IPS-18c (cell line): Measurements from ENCODE around the gene RTN3.
"Not testable (repeated sequence)": the region's sequence is repeated elsewhere in the genome, so short reads cannot be mapped to it uniquely, and the experiment has no call there.

Experiments
- H3K4me3 ChIP-seq: 2 replicates; pipeline ENCODE4 v1.7.0; 2013; ENCODE audit warnings: low read depth, mild to moderate bottlenecking, low read length, moderate library complexity; ENCODE audit not compliant: insufficient read depth
- H3K9me3 ChIP-seq: one replicate; pipeline ENCODE4 v1.6.1; 2013; ENCODE audit warnings: mild to moderate bottlenecking, low read length, moderate library complexity; ENCODE audit not compliant: control insufficient read depth, insufficient read depth

RTN3 gene, protein sequence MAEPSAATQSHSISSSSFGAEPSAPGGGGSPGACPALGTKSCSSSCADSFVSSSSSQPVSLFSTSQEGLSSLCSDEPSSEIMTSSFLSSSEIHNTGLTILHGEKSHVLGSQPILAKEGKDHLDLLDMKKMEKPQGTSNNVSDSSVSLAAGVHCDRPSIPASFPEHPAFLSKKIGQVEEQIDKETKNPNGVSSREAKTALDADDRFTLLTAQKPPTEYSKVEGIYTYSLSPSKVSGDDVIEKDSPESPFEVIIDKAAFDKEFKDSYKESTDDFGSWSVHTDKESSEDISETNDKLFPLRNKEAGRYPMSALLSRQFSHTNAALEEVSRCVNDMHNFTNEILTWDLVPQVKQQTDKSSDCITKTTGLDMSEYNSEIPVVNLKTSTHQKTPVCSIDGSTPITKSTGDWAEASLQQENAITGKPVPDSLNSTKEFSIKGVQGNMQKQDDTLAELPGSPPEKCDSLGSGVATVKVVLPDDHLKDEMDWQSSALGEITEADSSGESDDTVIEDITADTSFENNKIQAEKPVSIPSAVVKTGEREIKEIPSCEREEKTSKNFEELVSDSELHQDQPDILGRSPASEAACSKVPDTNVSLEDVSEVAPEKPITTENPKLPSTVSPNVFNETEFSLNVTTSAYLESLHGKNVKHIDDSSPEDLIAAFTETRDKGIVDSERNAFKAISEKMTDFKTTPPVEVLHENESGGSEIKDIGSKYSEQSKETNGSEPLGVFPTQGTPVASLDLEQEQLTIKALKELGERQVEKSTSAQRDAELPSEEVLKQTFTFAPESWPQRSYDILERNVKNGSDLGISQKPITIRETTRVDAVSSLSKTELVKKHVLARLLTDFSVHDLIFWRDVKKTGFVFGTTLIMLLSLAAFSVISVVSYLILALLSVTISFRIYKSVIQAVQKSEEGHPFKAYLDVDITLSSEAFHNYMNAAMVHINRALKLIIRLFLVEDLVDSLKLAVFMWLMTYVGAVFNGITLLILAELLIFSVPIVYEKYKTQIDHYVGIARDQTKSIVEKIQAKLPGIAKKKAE

GRCh38 chr11:63681321-63682065 is at the start of gene RTN3:
Gene RTN3 (plus strand): TSS chr11:63681500. CDS start chr11:63681637, 137 bp downstream.
- H3K9me3 ChIP-seq = no peaks in the 10 kb centered on the region

DNA sequence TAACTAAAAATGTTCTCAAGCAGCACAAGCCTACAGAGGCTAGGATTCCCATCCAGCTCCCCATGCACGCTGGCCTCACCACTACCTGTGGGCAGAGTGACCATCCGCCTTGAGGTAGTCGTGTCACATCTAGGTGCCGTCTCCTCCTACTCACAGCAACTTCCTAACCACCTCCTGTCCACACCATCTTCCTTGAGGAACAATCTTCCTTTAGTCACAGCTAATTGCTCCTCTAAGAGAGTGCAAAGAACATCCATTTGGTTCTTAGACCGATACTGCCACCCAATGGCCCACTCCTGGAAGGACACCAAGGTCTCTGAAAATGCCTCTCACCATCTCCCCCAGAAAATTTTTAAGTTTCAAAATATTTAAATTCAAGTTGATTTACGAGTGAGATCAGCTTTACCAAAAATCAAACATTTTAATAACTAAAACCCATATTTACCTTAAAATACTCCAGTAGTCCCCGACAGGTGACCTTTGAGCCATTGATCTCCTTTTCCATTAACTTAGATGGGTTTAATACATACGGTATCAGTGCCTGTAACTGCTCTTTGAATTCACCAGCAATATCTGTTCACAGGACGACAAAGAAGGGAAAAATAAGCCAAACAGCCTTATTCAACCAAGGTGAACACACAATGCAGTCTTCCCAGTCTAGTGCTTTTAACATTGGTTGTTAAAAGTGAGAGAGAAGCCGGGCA is 45.4 kb upstream of the RTN3 start:
- H3K9me3 ChIP-seq = no peaks in the 10 kb centered on the region
- H3K4me3 ChIP-seq = no peak overlapping the region

More at GRCh38 chr11:63681321-63682065, at the start of gene RTN3:
- H3K4me3 ChIP-seq = peak within 1 kb of the TSS; percentile 92

- not testable (repeated sequence) for H3K4me3 ChIP-seq, H3K9me3 ChIP-seq
Measured at GRCh38 chr11:63638436-63638835, 42.9 kb upstream of the RTN3 start.

DNA sequence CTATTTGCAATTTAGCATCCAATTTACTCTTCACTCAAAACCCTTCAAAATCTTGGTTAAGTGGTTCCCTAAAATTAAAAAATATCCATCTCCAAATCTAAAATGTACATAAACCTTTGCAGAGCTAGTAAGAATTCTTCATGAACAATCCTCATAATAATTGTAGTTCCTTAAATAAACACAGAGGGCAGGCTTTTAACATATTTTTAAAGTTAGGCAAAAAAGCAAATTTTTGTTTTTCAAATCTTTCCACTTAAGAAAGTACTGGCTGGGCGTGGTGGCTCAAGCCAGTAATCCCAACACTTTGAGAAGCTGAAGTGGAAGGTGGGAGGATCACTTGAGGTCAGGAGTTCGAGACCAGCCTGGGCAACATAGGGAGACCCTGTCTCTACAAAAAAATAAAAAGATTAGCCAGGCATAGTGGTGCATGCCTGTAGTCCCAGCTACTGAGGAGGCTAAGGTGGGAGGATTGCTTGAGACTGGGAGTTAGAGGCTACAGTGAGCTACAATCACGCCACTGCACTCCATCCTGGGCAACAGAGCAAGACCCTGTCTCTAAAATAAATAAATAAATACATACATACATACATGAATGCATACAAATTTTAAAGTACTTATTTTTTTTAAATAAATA is 42.0 kb upstream of the RTN3 start:
- H3K9me3 ChIP-seq = no peaks in the 10 kb centered on the region
- H3K4me3 ChIP-seq = no peak overlapping the region

- no peaks in the 10 kb centered on the region for H3K9me3 ChIP-seq
- no peak overlapping the region for H3K4me3 ChIP-seq
Measured at GRCh38 chr11:63641727-63642126, 39.6 kb upstream of the RTN3 start.

DNA sequence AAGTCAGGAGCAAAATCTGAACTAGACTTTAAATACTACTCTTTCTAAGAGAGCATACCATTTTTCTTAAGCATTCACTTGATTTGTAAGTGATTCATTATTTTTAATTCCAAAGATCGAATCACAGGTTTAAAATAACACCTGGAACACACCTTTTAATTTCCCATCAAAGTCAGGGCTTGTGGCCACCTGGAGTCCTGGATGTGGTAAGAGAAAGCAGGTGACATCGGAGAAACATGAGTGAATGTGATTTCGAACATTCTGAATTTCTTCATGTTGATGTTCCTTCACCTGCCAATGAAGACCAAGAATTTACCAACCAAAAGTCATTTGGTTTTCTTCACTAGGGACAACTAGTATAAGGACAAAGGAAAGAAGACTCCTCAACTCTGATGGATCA is 38.1 kb upstream of the RTN3 start:
- no peak overlapping the region for H3K4me3 ChIP-seq
- H3K9me3 ChIP-seq = no peaks in the 10 kb centered on the region

DNA sequence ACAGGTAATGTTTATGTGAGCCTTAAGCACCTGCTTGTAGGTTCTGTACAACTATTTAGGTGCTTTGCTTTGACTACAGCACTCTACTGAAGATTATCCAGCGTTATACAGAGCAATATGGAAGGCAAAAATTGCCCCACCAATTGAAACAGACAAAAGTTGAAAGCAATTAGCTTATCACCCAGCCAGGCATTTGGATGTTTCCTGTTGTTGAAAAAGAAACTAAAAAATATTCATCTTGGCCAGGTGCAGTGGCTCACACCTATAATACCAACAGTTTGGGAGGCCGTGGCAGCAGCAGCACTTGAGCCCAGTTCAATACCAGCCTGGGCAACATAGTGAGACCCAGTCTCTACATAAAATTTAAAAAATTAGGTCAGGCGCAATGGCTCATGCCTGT is 28.6 kb upstream of the RTN3 start:
- Histone ChIP-seq H3K4me3 (no peak overlapping the region), H3K9me3 (peaks cover 2% of the 10 kb centered on the region)

- Histone ChIP-seq H3K9me3 (no peaks in the 10 kb centered on the region), H3K4me3 (no peak overlapping the region)
Measured at GRCh38 chr11:63660972-63661371, 20.3 kb upstream of the RTN3 start.

GRCh38 chr11:63663809-63664208 is 17.5 kb upstream of the RTN3 start:
- Histone ChIP-seq H3K9me3 (no peaks in the 10 kb centered on the region), H3K4me3 (no peak overlapping the region)

DNA sequence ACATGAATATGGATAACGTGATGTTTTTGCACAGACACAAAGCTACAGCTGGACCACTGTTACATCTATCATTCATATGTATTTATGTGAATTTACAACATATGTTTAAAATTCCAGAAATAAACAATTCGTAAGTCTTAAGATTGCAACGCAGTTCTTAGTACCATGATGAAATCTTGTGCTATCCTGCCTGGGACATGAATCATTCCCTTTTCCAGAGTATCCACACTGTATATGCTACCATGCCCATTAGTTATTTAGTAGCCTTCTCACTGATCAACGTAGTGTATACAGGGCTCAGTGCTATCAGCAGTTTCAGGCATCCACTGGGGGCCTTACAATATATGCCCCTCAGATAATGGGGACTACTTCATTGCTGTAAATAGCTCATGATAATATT is 14.4 kb upstream of the RTN3 start:
- Histone ChIP-seq H3K4me3 (no peak overlapping the region), H3K9me3 (peaks cover 3% of the 10 kb centered on the region)

- H3K9me3 ChIP-seq = peaks cover 5% of the 10 kb centered on the region
Measured at GRCh38 chr11:63667995-63668795, 13.1 kb upstream of the RTN3 start.

DNA sequence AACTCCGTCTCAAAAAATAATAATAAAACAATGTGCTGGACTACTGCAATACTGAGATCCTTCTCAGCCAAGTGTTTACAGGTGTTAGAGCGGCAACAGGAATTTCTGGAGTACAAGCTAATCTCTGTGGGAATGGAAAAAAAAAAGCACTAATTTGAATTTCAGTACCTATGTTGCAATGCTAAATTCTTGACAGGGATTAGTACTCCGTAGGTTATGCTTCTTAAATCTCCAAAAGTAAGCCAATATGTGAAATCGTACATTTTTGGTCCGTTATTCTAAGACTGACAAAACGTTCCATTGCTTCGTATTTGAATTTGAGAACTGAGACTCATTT is 11.2 kb upstream of the RTN3 start:
- peaks cover 5% of the 10 kb centered on the region for H3K9me3 ChIP-seq
- peak overlapping the region; percentile 53 for H3K4me3 ChIP-seq

More at GRCh38 chr11:63667995-63668795, 13.1 kb upstream of the RTN3 start:
- H3K4me3 ChIP-seq = no peak overlapping the region

GRCh38 chr11:63670433-63671321 is 10.6 kb upstream of the RTN3 start:
- Histone ChIP-seq H3K9me3 (peaks cover 5% of the 10 kb centered on the region), H3K4me3 (peak overlapping the region; percentile 53)

DNA sequence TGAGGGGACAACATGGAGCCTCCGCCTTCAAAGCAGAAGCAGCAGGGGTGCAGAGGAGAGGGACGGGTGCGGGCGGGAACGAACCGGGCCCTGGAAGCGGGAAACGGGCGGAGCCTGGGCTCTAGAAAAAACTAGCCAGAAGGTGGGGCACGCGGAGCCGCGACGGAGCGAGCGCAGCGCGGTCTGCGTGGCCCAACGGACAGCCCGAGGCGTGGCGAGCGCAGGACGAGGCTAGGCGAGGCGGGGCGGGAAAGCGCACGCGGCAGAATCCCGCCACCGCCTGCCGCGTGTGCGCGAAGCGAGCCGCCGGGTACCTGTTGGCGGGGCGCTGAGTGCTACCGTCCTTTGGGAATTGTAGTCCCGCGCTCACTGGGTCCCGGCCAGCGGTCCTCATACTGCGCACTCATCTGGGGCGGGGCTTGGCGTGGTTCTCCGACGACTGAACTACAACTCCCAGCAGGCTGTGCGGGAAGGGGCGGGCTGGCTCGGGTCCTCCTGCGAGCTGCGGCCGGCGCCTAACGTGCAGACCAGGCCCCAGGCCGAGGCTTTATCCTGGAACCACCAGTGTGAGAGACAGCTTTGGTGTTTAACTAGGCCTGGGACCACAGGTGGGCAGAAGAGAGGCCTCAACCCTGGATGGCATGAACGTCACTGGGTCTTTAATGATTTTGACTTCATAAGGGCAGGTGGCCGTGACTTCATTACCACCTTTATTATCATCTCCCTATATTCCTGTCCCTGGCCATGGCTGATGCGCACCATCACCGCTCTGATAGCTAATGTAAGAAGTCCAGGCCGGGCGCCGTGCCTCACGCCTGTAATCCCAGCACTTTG is 9.8 kb upstream of the RTN3 start, which contains the start of gene ATL3:
Gene ATL3 (minus strand): TSS at position 55 of the 834 bp plus-strand sequence. CDS start 41 bp downstream, at position 14.
- H3K9me3 ChIP-seq = peaks cover 5% of the 10 kb centered on the region
- H3K4me3 ChIP-seq = peak within 1 kb of the TSS; percentile 53
